Muscle of leg (tissue), 16 donors: ENCODE data around the gene PRELID1. TPM values are rescaled to one million over a fixed set of nuclear protein-coding genes. Genes with fewer than 3 reads are reported as not detected.
"Not testable (repeated sequence)": the region's sequence is repeated elsewhere in the genome, so short reads cannot be mapped to it uniquely, and the experiment has no call there.

Experiments used
- DNase-seq: peaks from one replicate; pipeline ENCODE4 v3.0.0; 2013
- H3K27ac ChIP-seq: one replicate; pipeline ENCODE4 v1.5.1; 2013; ENCODE audit warnings: mild to moderate bottlenecking, low read length, control low read depth
- H3K27me3 ChIP-seq: one replicate; pipeline ENCODE4 v1.6.1; 2013; ENCODE audit warnings: low read length; ENCODE audit not compliant: control insufficient read depth, insufficient read depth
- H3K36me3 ChIP-seq: one replicate; pipeline ENCODE4 v1.6.1; 2013; ENCODE audit warnings: low read length; ENCODE audit not compliant: control insufficient read depth, insufficient read depth
- H3K4me1 ChIP-seq: one replicate; pipeline ENCODE4 v1.6.1; 2013; ENCODE audit warnings: low read length; ENCODE audit not compliant: control insufficient read depth, insufficient read depth
- H3K4me3 ChIP-seq: one replicate; pipeline ENCODE4 v1.5.1; 2013; ENCODE audit warnings: low read length, control low read depth
- H3K9me3 ChIP-seq: replicated peaks from 2 replicates; pipeline ENCODE4 v1.6.1; 2013; ENCODE audit warnings: low read depth, low read length; ENCODE audit not compliant: control insufficient read depth
- WGBS: methylation state at CpG from one replicate; pipeline ENCODE4 v1.1.5; 2013; ENCODE audit warnings: missing lambda C conversion rate; ENCODE audit not compliant: insufficient coverage; 5-methylcytosine and 5-hydroxymethylcytosine counted together
- long read RNA-seq, 11 donors: transcript quantifications; one replicate each; lab custom pipeline, GENCODE V29; 2026
- polyA plus RNA-seq, 8 donors: library from polyadenylated mRNA; unstranded; fragments of 120-200 nt; gene quantifications; one replicate each; pipeline versions ENCODE4 v1.2.1 to v1.2.3, GENCODE V29; 2013; ENCODE audit warnings: inconsistent platforms in 1 of 8, low replicate concordance in 1 of 8; ENCODE audit not compliant: insufficient read length in 8 of 8, insufficient read depth in 1 of 8
- total RNA-seq: library from RNA; stranded (reverse); fragments of 120-200 nt; gene quantifications from one replicate; pipeline ENCODE4 v1.2.4, GENCODE V29; 2013

The PRELID1 gene, protein sequence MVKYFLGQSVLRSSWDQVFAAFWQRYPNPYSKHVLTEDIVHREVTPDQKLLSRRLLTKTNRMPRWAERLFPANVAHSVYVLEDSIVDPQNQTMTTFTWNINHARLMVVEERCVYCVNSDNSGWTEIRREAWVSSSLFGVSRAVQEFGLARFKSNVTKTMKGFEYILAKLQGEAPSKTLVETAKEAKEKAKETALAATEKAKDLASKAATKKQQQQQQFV
- total RNA-seq: 63.0 TPM
- polyA plus RNA-seq: 10 to 100 TPM; 75.0 to 94.0 (median 89.4) TPM
- long read RNA-seq, donor 1, transcript PRELID1-201 (5 exons, 1,261 nt): major isoform, 23 of 28 reads
- long read RNA-seq, donor 1, partial matches to known transcripts: 5 of 28 reads
- long read RNA-seq, donor 1, other reads (novel, unspliced or antisense): 0 of 28 reads
- long read RNA-seq, donor 2, transcript PRELID1-201 (5 exons, 1,261 nt): major isoform, 12 of 12 reads
- long read RNA-seq, donor 2, partial matches to known transcripts: 0 of 12 reads
- long read RNA-seq, donor 2, other reads (novel, unspliced or antisense): 0 of 12 reads
- long read RNA-seq, donor 3, transcript PRELID1-201 (5 exons, 1,261 nt): major isoform, 87 of 109 reads
- long read RNA-seq, donor 3, partial matches to known transcripts: 20 of 109 reads
- long read RNA-seq, donor 3, other reads (novel, unspliced or antisense): 0 of 109 reads
- long read RNA-seq, donor 4, transcript PRELID1-201 (5 exons, 1,261 nt): major isoform, 57 of 58 reads
- long read RNA-seq, donor 4, partial matches to known transcripts: 0 of 58 reads
- long read RNA-seq, donor 4, other reads (novel, unspliced or antisense): 0 of 58 reads
- long read RNA-seq, donor 5, transcript PRELID1-201 (5 exons, 1,261 nt): major isoform, 129 of 205 reads
- long read RNA-seq, donor 5, transcript PRELID1-208 (3 exons, 778 nt): minor isoform, 5 of 205 reads
- long read RNA-seq, donor 5, partial matches to known transcripts: 70 of 205 reads
- long read RNA-seq, donor 5, other reads (novel, unspliced or antisense): 0 of 205 reads
- long read RNA-seq, donor 6, transcript PRELID1-201 (5 exons, 1,261 nt): major isoform, 111 of 167 reads
- long read RNA-seq, donor 6, partial matches to known transcripts: 51 of 167 reads
- long read RNA-seq, donor 6, other reads (novel, unspliced or antisense): 0 of 167 reads
- long read RNA-seq, donor 7, transcript PRELID1-201 (5 exons, 1,261 nt): major isoform, 75 of 122 reads
- long read RNA-seq, donor 7, partial matches to known transcripts: 46 of 122 reads
- long read RNA-seq, donor 7, other reads (novel, unspliced or antisense): 0 of 122 reads
- long read RNA-seq, donor 8, transcript PRELID1-201 (5 exons, 1,261 nt): major isoform, 45 of 58 reads
- long read RNA-seq, donor 8, partial matches to known transcripts: 13 of 58 reads
- long read RNA-seq, donor 8, other reads (novel, unspliced or antisense): 0 of 58 reads
- long read RNA-seq, donor 9, transcript PRELID1-201 (5 exons, 1,261 nt): major isoform, 41 of 63 reads
- long read RNA-seq, donor 9, partial matches to known transcripts: 20 of 63 reads
- long read RNA-seq, donor 9, other reads (novel, unspliced or antisense): 0 of 63 reads
- long read RNA-seq, donor 10, transcript PRELID1-201 (5 exons, 1,261 nt): major isoform, 70 of 76 reads
- long read RNA-seq, donor 10, partial matches to known transcripts: 6 of 76 reads
- long read RNA-seq, donor 10, other reads (novel, unspliced or antisense): 0 of 76 reads
- long read RNA-seq, donor 11, transcript PRELID1-201 (5 exons, 1,261 nt): major isoform, 60 of 80 reads
- long read RNA-seq, donor 11, partial matches to known transcripts: 15 of 80 reads
- long read RNA-seq, donor 11, other reads (novel, unspliced or antisense): 0 of 80 reads

DNA sequence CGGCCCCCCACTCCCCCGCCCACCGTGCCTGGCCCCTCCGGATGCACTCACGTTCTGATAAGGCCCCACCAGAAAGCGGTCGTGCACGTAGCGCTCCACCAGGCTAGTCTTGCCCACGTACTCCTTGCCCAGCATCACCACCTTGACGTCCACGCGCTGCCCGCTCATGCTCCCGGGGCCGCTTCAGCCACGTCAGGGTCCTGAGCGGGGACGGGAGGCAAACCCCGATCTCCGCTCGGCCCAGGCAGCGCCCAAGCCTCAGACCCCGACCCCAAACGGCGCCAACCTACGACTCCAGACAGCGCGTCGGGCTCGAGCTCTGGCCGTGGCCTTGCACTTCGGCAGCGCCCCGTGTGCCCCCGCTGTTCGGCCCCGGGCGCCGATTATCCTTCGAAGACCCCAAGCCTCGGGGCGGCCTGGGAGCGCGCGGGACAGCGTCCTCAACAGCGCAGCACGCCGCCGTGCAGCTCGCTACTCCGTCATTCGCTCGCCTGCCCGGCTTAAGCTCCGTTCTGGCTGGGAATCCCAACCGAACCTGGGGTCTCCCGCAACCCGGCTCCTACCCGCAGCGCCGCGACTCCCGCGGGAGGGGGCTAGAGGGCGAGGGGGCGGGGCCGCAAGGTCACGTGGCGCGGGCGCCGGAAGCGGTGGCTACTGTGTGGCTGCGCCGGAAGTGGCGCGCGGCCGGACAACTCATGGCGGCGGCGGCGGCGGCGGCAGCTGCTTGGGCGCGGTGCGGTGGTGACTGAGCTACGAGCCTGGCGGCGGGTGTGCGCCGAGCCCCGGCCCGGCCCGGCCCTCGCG lies at the start of gene PRELID1, which contains the start of gene RAB24:
PRELID1 (plus strand) TSS at position 679 of the 804 bp plus-strand sequence. CDS start 187 bp downstream, outside the sequence.
RAB24 (minus strand) TSS at position 599 of the 804 bp plus-strand sequence; CDS start at position 168, 431 bp downstream.
- Histone ChIP-seq H3K4me3 (peak within 1 kb of the TSS; percentile 96), H3K36me3 (peaks cover 54% of the 10 kb centered on the region), H3K9me3 (no peaks in the 10 kb centered on the region), H3K27me3 (no peaks in the 10 kb centered on the region), H3K4me1 (peaks cover 63% of the 10 kb centered on the region), H3K27ac (peak within 1 kb of the TSS; percentile 86)
- DNase-seq: peak; percentile 94
- WGBS: under 1% methylated on average over 100 of the region's 100 CpGs

DNA sequence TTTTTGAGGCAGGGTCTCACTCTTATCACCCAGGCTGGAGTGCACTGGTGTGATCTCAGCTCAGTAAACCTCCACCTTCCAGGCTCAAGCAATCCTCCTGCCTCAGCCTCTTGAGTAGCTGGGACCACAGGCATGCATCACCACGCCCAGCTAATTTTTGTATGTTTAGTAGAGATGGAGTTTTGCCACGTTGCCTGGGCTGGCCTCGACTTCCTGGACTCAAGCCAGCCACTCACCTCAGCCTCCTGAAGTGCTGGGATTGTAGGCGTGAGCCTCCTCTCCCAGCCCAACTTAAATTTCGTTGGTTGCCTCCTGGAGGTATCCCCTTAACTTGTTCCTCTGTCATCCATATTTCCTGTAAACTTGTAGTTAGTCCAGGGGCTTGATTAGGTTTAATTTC lies 47.3 kb upstream of the PRELID1 start:
- no CpG with 5 or more reads among the region's 5 CpGs for WGBS
- H3K36me3 ChIP-seq: peaks cover 55% of the 10 kb centered on the region
- no peak overlapping the region for H3K27ac ChIP-seq
- H3K9me3 ChIP-seq: no peaks in the 10 kb centered on the region
- DNase-seq: no peak
- H3K27me3 ChIP-seq: no peaks in the 10 kb centered on the region
- no peaks in the 10 kb centered on the region for H3K4me1 ChIP-seq
- no peak overlapping the region for H3K4me3 ChIP-seq

DNA sequence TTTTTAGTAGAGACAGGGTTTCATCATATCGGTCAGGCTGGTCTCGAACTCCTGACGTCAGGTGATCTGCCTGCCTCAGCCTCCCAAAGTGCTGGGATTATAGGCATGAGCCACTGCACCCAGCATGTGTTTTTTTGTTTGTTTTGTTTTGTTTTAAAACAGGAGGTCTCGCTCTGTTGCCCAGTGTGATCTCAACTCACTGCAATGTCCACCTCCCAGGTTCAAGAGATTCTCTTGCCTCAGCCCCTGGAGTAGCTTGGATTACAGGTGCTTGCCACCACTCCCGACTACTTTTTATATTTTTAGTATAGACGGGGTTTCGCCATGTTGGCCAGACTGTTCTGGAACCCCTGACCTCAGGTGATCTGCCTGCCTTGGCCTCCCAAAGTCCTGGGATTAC lies 44.9 kb upstream of the PRELID1 start:
- peaks cover 50% of the 10 kb centered on the region for H3K36me3 ChIP-seq
- DNase-seq, H3K4me3 ChIP-seq, H3K27me3 ChIP-seq, H3K9me3 ChIP-seq, H3K27ac ChIP-seq, H3K4me1 ChIP-seq: not testable (repeated sequence)
- 100% methylated on average over 3 of the region's 7 CpGs for WGBS

DNA sequence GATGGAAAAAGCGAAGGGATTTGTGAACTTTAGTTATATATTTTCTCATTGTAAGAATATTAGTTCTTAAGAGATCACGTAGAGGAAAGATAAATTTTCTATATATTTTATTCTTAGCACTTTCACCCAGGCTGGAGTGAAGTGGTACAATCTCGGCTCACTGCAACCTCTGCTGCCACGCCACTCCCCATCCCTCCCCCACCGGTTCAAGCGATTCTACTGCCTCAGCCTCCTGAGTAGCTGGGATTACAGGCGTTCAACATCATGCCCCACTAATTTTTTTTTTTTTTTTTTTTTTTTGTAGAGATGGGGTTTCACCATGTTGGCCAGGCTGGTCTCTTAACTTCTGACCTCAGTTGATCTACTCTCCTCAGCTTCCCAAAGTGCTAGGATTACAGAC lies 42.6 kb upstream of the PRELID1 start:
- Histone ChIP-seq H3K4me3 (no peak overlapping the region), H3K27ac (no peak overlapping the region), H3K36me3 (peaks cover 45% of the 10 kb centered on the region), H3K4me1 (no peaks in the 10 kb centered on the region), H3K9me3 (no peaks in the 10 kb centered on the region), H3K27me3 (no peaks in the 10 kb centered on the region)
- DNase-seq: no peak
- WGBS: no CpG with 5 or more reads among the region's 7 CpGs

DNA sequence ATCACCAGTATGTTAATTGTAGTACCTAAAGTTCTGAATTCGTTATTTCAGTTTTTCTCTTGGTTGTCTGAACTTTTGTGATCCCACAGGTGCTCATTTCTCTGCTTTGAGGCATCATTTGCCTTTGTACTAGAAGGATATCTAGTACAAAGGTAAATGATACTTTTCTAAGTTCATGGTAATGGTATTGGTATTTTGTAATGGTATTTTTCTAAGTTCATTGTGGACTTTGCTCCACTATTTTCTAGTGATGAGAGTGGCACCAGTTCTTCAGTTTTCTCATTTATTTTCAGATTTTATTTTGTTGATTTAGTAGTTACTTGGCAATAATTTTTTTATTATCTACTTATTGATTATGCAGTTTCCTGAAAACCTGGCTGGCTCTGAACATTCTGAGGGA lies 42.1 kb upstream of the PRELID1 start:
- no peak overlapping the region for H3K4me3 ChIP-seq
- H3K9me3 ChIP-seq: no peaks in the 10 kb centered on the region
- no peak overlapping the region for H3K27ac ChIP-seq
- DNase-seq: no peak
- no peaks in the 10 kb centered on the region for H3K27me3 ChIP-seq
- H3K4me1 ChIP-seq: no peaks in the 10 kb centered on the region
- WGBS: no CpG with 5 or more reads among the region's 1 CpG
- H3K36me3 ChIP-seq: peaks cover 51% of the 10 kb centered on the region

DNA sequence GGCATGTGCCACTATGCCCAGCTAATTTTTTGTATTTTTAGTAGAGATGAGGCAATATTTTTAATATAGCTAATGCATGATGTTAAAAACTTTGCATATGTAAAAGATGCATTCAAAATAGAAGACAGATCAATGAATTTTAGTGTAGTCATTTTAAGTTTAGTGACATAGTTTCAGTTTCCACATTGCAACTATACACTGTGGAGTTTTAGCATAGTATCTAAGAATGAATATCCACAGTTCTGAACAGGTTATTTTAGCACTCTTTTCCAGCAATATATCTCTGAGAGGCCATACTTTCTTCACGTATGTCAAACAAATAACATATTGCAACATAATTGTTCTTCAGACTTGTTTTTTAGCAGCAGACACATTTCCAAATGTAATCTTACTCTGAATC lies 39.4 kb upstream of the PRELID1 start:
- no CpG with 5 or more reads among the region's 1 CpG for WGBS
- Histone ChIP-seq H3K4me3 (no peak overlapping the region), H3K36me3 (peaks cover 48% of the 10 kb centered on the region)

DNA sequence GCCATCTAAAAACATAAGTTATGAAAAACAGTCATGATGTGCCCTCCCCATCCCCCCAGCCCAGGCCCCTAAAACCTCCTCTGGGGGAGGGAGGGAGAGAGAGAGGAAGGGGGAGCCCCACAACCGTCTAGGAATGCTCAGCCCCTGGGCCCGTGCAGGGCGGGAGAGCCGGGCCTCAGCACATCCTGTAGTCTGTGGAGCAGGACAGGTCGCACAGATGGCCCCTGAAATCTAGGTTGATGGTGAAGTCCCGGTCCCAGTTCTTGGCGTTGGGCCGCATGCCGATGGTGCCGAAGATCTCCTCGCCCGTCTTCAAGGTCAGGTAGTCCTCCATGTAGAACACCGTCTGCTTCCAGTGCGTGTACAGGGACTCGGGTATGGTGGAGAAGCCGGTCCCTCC lies 38.2 kb upstream of the PRELID1 start:
- peaks cover 51% of the 10 kb centered on the region for H3K36me3 ChIP-seq
- WGBS: 87% methylated on average over 16 of the region's 16 CpGs

More for the DNA sequence above, 39.4 kb upstream of the PRELID1 start:
- Histone ChIP-seq H3K27me3 (no peaks in the 10 kb centered on the region), H3K27ac (no peak overlapping the region), H3K9me3 (no peaks in the 10 kb centered on the region), H3K4me1 (no peaks in the 10 kb centered on the region)
- DNase-seq: no peak

DNA sequence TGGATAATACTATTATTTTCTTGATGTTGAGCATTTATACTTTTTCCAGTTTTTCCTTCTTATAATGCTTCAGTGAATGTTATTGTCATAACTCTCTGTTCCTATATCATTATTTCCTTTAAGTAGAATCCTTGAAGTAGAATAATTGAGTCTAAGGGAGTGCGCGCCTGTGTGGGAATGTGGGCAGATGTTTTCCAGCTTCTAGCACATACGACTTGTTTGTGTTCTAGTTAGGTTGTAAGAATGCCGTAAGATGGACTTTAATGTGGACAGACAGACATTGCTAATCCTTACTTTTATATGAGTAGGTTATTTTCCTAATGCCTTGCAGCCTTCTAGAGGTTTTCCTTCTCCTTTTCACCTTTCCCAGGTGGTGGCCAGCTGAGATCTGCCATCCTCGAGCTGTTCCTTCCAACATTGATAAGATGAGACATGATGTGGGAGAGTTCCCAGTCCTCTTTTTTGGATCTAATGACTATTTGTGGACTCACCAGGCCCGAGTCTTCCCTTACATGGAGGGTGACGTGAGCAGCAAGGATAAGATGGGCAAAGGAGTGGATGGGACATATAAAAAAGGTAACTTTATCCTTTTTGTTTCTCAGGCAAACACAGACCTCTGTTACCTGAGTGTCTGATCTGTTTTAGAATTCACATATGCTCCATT lies 34.2 kb upstream of the PRELID1 start:
- no peak overlapping the region for H3K27ac ChIP-seq
- H3K4me3 ChIP-seq: no peak overlapping the region
- peaks cover 54% of the 10 kb centered on the region for H3K36me3 ChIP-seq
- no peaks in the 10 kb centered on the region for H3K27me3 ChIP-seq
- 60% methylated on average over 1 of the region's 7 CpGs for WGBS
- no peaks in the 10 kb centered on the region for H3K4me1 ChIP-seq
- no peak for DNase-seq
- no peaks in the 10 kb centered on the region for H3K9me3 ChIP-seq

More for the DNA sequence above, 38.2 kb upstream of the PRELID1 start:
- DNase-seq: no peak
- Histone ChIP-seq H3K9me3 (no peaks in the 10 kb centered on the region), H3K27me3 (no peaks in the 10 kb centered on the region), H3K4me3 (no peak overlapping the region), H3K4me1 (no peaks in the 10 kb centered on the region), H3K27ac (no peak overlapping the region)
